GM18505 (cell line): ENCODE results near the gene APOBEC3F.
"Not testable (repeated sequence)": the region's sequence is repeated elsewhere in the genome, so short reads cannot be mapped to it uniquely, and the experiment has no call there.

Experiments used
- ATAC-seq: cut with Tn5 transposase; IDR thresholded peaks from one replicate; pipeline ENCODE4 v1.9.1; 2021; ENCODE audit not compliant: unreplicated experiment
- POLR2A ChIP-seq: IDR thresholded peaks from 4 replicates; pipeline ENCODE4 v1.6.1; 2011; ENCODE audit warnings: borderline replicate concordance; ENCODE audit not compliant: insufficient read depth, insufficient read length; ENCODE audit errors: extremely low read depth

Gene APOBEC3F

GRCh38 chr22:39039306-39040126 lies 1.1 kb upstream of the APOBEC3F start:
- ATAC-seq, result no peak
- TF ChIP-seq POLR2A, result no peak

GRCh38 chr22:39040155-39040537 lies 518 bp upstream of the APOBEC3F start:
- ATAC-seq, result not testable (repeated sequence)

GRCh38 chr22:39041908-39042307 lies 1.2 kb downstream of the APOBEC3F start:
- ATAC-seq, result no peak
- TF ChIP-seq POLR2A, result no peak

GRCh38 chr22:39043063-39043462 lies 2.4 kb downstream of the APOBEC3F start:
- not testable (repeated sequence) for ATAC-seq

GRCh38 chr22:39045136-39045535 lies 4.5 kb downstream of the APOBEC3F start:
- ATAC-seq, result not testable (repeated sequence)

GRCh38 chr22:39049486-39049885 lies 8.8 kb downstream of the APOBEC3F start:
- ATAC-seq, result not testable (repeated sequence)

- not testable (repeated sequence) for ATAC-seq
Observed at GRCh38 chr22:39051844-39052495, 11.3 kb downstream of the APOBEC3F start.

- no peak for ATAC-seq
- TF ChIP-seq POLR2A, result no peak
Observed at GRCh38 chr22:39055658-39056057, 15.0 kb downstream of the APOBEC3F start.

- ATAC-seq, result not testable (repeated sequence)
Observed at GRCh38 chr22:39061290-39061689, 20.6 kb downstream of the APOBEC3F start.

GRCh38 chr22:39061951-39062350 lies 21.3 kb downstream of the APOBEC3F start:
- ATAC-seq, result not testable (repeated sequence)

GRCh38 chr22:39063904-39064303 lies 23.2 kb downstream of the APOBEC3F start:
- ATAC-seq, result not testable (repeated sequence)

GRCh38 chr22:39066442-39067276 lies 26.0 kb downstream of the APOBEC3F start:
- peak; percentile 57 for TF ChIP-seq POLR2A
- ATAC-seq, result not testable (repeated sequence)

GRCh38 chr22:39068033-39068785 lies 27.5 kb downstream of the APOBEC3F start:
- no peak for ATAC-seq
- no peak for TF ChIP-seq POLR2A

- ATAC-seq, result no peak
- no peak for TF ChIP-seq POLR2A
Observed at GRCh38 chr22:39070186-39070585, 29.5 kb downstream of the APOBEC3F start.
